Stimulated activated CD8-positive, alpha-beta memory T cell treated with anti-CD3 and anti-CD28 coated beads, Interleukin-12 subunit alpha, Interleukin-12 subunit beta, amount 100 ng/mL, for 4 hours (primary cell): ENCODE results near the gene PGAP3.
A peak's percentile ranks its signal among the peaks of the same experiment; 100 is the strongest.
"Not testable (repeated sequence)": the region's sequence is repeated elsewhere in the genome, so short reads cannot be mapped to it uniquely, and the experiment has no call there.

Experiments
- DNase-seq: peaks from one replicate; pipeline ENCODE4 v3.0.0-alpha.2; 2020; ENCODE audit warnings: low read depth

The PGAP3 gene

GRCh38 chr17:39687546-39688474, at the start of gene PGAP3:
PGAP3 (minus strand) TSS chr17:39688057; CDS start chr17:39688014, 43 bp downstream.
- DNase-seq: peak; percentile 71

- DNase-seq: no peak
Measured at GRCh38 chr17:39737206-39737759, 49.4 kb upstream of the PGAP3 start.

GRCh38 chr17:39736319-39737165, 48.7 kb upstream of the PGAP3 start:
- DNase-seq: no peak

- no peak for DNase-seq
Measured at GRCh38 chr17:39735882-39736281, 48.0 kb upstream of the PGAP3 start.

- no peak for DNase-seq
Measured at GRCh38 chr17:39732586-39732985, 44.7 kb upstream of the PGAP3 start.

- peak; percentile 91 for DNase-seq
Measured at GRCh38 chr17:39730095-39730921, 42.5 kb upstream of the PGAP3 start, which contains the start of gene MIEN1. MIEN1 (minus strand) TSS chr17:39730532; CDS start chr17:39730495, 37 bp downstream.

- DNase-seq: no peak
Measured at GRCh38 chr17:39729280-39729851, 41.5 kb upstream of the PGAP3 start.

GRCh38 chr17:39727556-39727955, 39.7 kb upstream of the PGAP3 start:
- DNase-seq: no peak

GRCh38 chr17:39726617-39727016, 38.8 kb upstream of the PGAP3 start:
- no peak for DNase-seq

- not testable (repeated sequence) for DNase-seq
Measured at GRCh38 chr17:39725923-39726322, 38.1 kb upstream of the PGAP3 start.

- no peak for DNase-seq
Measured at GRCh38 chr17:39724731-39725130, 36.9 kb upstream of the PGAP3 start.

GRCh38 chr17:39722965-39723848, 35.4 kb upstream of the PGAP3 start:
- DNase-seq: no peak

GRCh38 chr17:39722104-39722503, 34.2 kb upstream of the PGAP3 start:
- DNase-seq: no peak

GRCh38 chr17:39719563-39720355, 31.9 kb upstream of the PGAP3 start:
- no peak for DNase-seq

GRCh38 chr17:39717660-39718059, 29.8 kb upstream of the PGAP3 start:
- DNase-seq: no peak

GRCh38 chr17:39716879-39717536, 29.2 kb upstream of the PGAP3 start:
- no peak for DNase-seq

GRCh38 chr17:39716073-39716818, 28.4 kb upstream of the PGAP3 start:
- no peak for DNase-seq
